HEK293 (cell line): ENCODE data around the gene NRN1L.

Source experiments
- CTCF ChIA-PET: fragments of 350-600 bp; formaldehyde crosslinking; extraction: SDS; loops from one replicate; lab custom pipeline; 2021; ENCODE audit warnings: antibody characterized with exemption; lab: Yijun Ruan, JAX
- POLR2A ChIA-PET: fragments of 300-600 bp; formaldehyde crosslinking; extraction: SDS; loops from one replicate; lab custom pipeline; 2020; ENCODE audit warnings: antibody characterized with exemption, inconsistent platforms; lab: Yijun Ruan, JAX
- H3K27ac ChIP-seq: fragments of 200-500 bp; sonication (Bioruptor generic); 2 replicates; pipeline ENCODE4 v1.5.1; 2014; ENCODE audit warnings: low read depth, low read length, control low read depth, inconsistent platforms; ENCODE audit errors: extremely low read depth
- H3K36me3 ChIP-seq, 2 experiments: fragments of 200-500 bp in 1 of 2; sonication (Bioruptor generic) in 1 of 2; 1 replicate in 1 of 2; 2 replicates in 1 of 2; pipeline ENCODE4 v1.5.1; 2014 to 2017; ENCODE audit warnings: inconsistent platforms in 2 of 2, low read length in 2 of 2; ENCODE audit not compliant: control insufficient read depth in 2 of 2, insufficient read depth in 1 of 2
- H3K4me1 ChIP-seq: fragments of 200-500 bp; sonication (Bioruptor generic); 2 replicates; pipeline ENCODE4 v1.5.1; 2014; ENCODE audit warnings: mild to moderate bottlenecking, low read length, inconsistent platforms; ENCODE audit not compliant: control insufficient read depth, insufficient read depth
- H3K4me3 ChIP-seq: 2 replicates; pipeline ENCODE4 v1.5.1; 2011; ENCODE audit warnings: low read depth, mild to moderate bottlenecking, control low read depth, low read length, moderate library complexity
- H3K9me3 ChIP-seq: fragments of 200-500 bp; sonication (Bioruptor generic); 2 replicates; pipeline ENCODE4 v1.5.1; 2014; ENCODE audit warnings: low read depth, low read length, inconsistent platforms; ENCODE audit not compliant: control insufficient read depth, insufficient read depth
- KLF7 ChIP-seq: fragments of 450-650 bp; formaldehyde crosslinking; IDR thresholded peaks from 2 replicates; pipeline ENCODE4 v1.5.1; 2016; ENCODE audit warnings: missing biosample characterization, missing genetic modification characterization, borderline replicate concordance
- SCRT2 ChIP-seq: fragments of 450-650 bp; formaldehyde crosslinking; IDR thresholded peaks from 2 replicates; pipeline ENCODE4 v1.5.1; 2016; ENCODE audit warnings: missing biosample characterization, missing genetic modification characterization
- ZBTB21 ChIP-seq: fragments of 450-650 bp; formaldehyde crosslinking; IDR thresholded peaks from 2 replicates; pipeline ENCODE4 v1.5.1; 2017; ENCODE audit warnings: missing biosample characterization, missing genetic modification characterization
- ZIC2 ChIP-seq: fragments of 450-650 bp; formaldehyde crosslinking; IDR thresholded peaks from 2 replicates; pipeline ENCODE4 v1.5.1; 2016; ENCODE audit warnings: missing biosample characterization, missing genetic modification characterization
- ZNF112 ChIP-seq: fragments of 450-650 bp; formaldehyde crosslinking; IDR thresholded peaks from 2 replicates; pipeline ENCODE4 v1.5.0; 2017; ENCODE audit warnings: missing biosample characterization, missing genetic modification characterization
- ZNF114 ChIP-seq: fragments of 450-650 bp; formaldehyde crosslinking; IDR thresholded peaks from 2 replicates; pipeline ENCODE4 v1.5.0; 2017; ENCODE audit warnings: missing biosample characterization, missing genetic modification characterization
- ZNF184 ChIP-seq: fragments of 450-650 bp; IDR thresholded peaks from 2 replicates; pipeline ENCODE4 v1.5.1; 2018; ENCODE audit warnings: missing biosample characterization, mild to moderate bottlenecking, missing genetic modification characterization
- ZNF280C ChIP-seq: fragments of 450-650 bp; formaldehyde crosslinking; IDR thresholded peaks from 2 replicates; pipeline ENCODE4 v1.5.1; 2016; ENCODE audit warnings: missing biosample characterization, missing genetic modification characterization
- ZNF292 ChIP-seq: fragments of 450-650 bp; formaldehyde crosslinking; IDR thresholded peaks from 2 replicates; pipeline ENCODE4 v1.5.1; 2016; ENCODE audit warnings: low read depth, missing biosample characterization, missing genetic modification characterization, borderline replicate concordance
- ZNF302 ChIP-seq: fragments of 450-650 bp; formaldehyde crosslinking; IDR thresholded peaks from 2 replicates; pipeline ENCODE4 v1.5.1; 2016; ENCODE audit warnings: missing biosample characterization, missing genetic modification characterization, low read depth
- ZNF394 ChIP-seq: fragments of 450-650 bp; formaldehyde crosslinking; IDR thresholded peaks from 2 replicates; pipeline ENCODE4 v1.5.1; 2016; ENCODE audit warnings: missing biosample characterization, missing genetic modification characterization, mild to moderate bottlenecking, moderate library complexity, borderline replicate concordance
- ZNF398 ChIP-seq: fragments of 450-650 bp; formaldehyde crosslinking; IDR thresholded peaks from 2 replicates; pipeline ENCODE4 v1.5.1; 2017; ENCODE audit warnings: missing biosample characterization, missing genetic modification characterization
- ZNF433 ChIP-seq: fragments of 450-650 bp; formaldehyde crosslinking; IDR thresholded peaks from 2 replicates; pipeline ENCODE4 v1.5.1; 2016; ENCODE audit warnings: missing biosample characterization, missing genetic modification characterization, low read depth
- ZNF521 ChIP-seq: fragments of 450-650 bp; formaldehyde crosslinking; IDR thresholded peaks from 2 replicates; pipeline ENCODE4 v1.5.1; 2017; ENCODE audit warnings: missing biosample characterization, mild to moderate bottlenecking, missing genetic modification characterization
- ZNF600 ChIP-seq: fragments of 450-650 bp; formaldehyde crosslinking; IDR thresholded peaks from 2 replicates; pipeline ENCODE4 v1.5.1; 2016; ENCODE audit warnings: missing biosample characterization, missing genetic modification characterization
- ZNF747 ChIP-seq: fragments of 450-650 bp; formaldehyde crosslinking; IDR thresholded peaks from 2 replicates; pipeline ENCODE4 v1.5.1; 2016; ENCODE audit warnings: missing biosample characterization, missing genetic modification characterization
- TF ChIP-seq, protein P1 (sequence below): fragments of 450-650 bp; formaldehyde crosslinking; IDR thresholded peaks from 2 replicates; pipeline ENCODE4 v1.5.1; 2016; ENCODE audit warnings: missing biosample characterization, missing genetic modification characterization

Gene NRN1L

DNA sequence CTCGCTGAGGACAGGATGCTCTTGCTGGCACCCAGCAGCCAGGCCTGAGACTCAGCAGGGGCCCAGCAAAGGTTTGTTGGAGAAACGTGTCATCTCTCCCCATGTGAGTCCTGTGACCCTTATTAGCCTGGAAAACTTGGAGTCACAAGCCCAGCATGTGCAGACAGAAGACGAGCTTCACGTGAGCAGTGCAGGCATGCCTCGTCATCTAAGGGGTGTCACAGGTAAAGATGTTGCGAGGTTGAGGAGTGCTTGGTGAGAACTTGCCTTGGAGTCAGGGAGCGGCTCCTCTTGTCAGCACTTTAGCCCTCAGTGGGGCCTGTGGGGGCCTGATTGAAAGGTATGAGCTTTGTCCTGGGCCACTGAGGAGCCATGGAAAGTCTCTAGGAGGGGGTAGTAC is 49.1 kb downstream of the NRN1L start:
- no peak overlapping the region for H3K4me3 ChIP-seq
- H3K9me3 ChIP-seq: no peaks in the 10 kb centered on the region
- POLR2A ChIA-PET: interaction anchor here (2.5 kb wide), 1 partner anchor 50 kb away, joined by 16 read pairs; the partner anchor contains the start of gene NRN1L
- H3K4me1 ChIP-seq: no peaks in the 10 kb centered on the region
- H3K36me3 ChIP-seq: peaks cover 0 to 30% of the 10 kb centered on the region in 2 experiments; a peak in 2 of 3 replicates
- no peak overlapping the region for H3K27ac ChIP-seq
- CTCF ChIA-PET: interaction anchor here (0.6 to 2.6 kb wide), 7 partner anchors 8 to 469 kb away, joined by 3 to 11 read pairs (median 6); no protein-coding TSS in a partner anchor
- TF ChIP-seq ZIC2 (tag by site-specific recombination): 0 out of 2 replicates have a peak, but pooled peaks have one; percentile 23
- no peak for TF ChIP-seq ZNF112

- CTCF ChIA-PET: interaction anchor here (0.6 to 2.6 kb wide), 7 partner anchors 9 to 265 kb away, joined by 3 to 17 read pairs (median 5); partner anchors contain the start of gene NRN1L
- Histone ChIP-seq H3K9me3 (no peaks in the 10 kb centered on the region), H3K4me1 (no peaks in the 10 kb centered on the region), H3K4me3 (no peak overlapping the region), H3K27ac (no peak overlapping the region), H3K36me3 (peaks cover 0 to 23% of the 10 kb centered on the region in 2 experiments; a peak in 2 of 3 replicates)
- TF ChIP-seq KLF7 (no peak), ZBTB21 (tag by site-specific recombination) (no peak), ZNF302 (tag by site-specific recombination) (no peak)
- POLR2A ChIA-PET: interaction anchor here (0.8 to 2.5 kb wide), 8 partner anchors 9 to 270 kb away, joined by 3 to 16 read pairs (median 8); partner anchors contain the start of genes LCAT, NRN1L, RANBP10 and TSNAXIP1
Observed at GRCh38 chr16:67934306-67935100, 49.8 kb downstream of the NRN1L start.

DNA sequence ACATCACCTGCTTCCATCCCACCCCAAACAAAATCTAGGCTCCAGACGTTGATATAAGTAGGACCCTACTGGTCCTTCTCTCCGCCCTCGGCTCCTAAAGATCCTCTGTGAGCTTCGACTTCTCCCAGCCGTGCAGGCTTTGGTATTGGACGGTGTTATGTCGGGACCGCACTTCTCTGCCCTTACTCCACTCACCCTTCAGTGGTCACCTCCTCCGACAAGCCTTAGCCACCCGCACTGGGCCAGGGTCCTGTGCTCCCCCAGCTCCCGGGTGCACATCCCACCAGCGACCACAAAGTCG is 50.4 kb downstream of the NRN1L start:
- ChIA-PET CTCF (interaction anchor here (0.6 to 2.6 kb wide), 7 partner anchors 8 to 454 kb away, joined by 3 to 17 read pairs (median 3); partner anchors contain the start of gene NRN1L), POLR2A (interaction anchor here (0.6 to 2.5 kb wide), 24 partner anchors 9 to 414 kb away, joined by 3 to 16 read pairs (median 5); partner anchors contain the start of genes ACD, CTCF, DDX28 and DUS2)
- no peaks in the 10 kb centered on the region for H3K9me3 ChIP-seq
- peaks cover 0 to 23% of the 10 kb centered on the region in 2 experiments; a peak in 2 of 3 replicates for H3K36me3 ChIP-seq
- H3K4me3 ChIP-seq: peak overlapping the region; percentile 46
- no peak for TF ChIP-seq ZNF433 (tag by site-specific recombination)
- TF ChIP-seq ZNF114 (tag by site-specific recombination): no peak
- peak; percentile 79 for TF ChIP-seq ZNF600 (tag by site-specific recombination)
- TF ChIP-seq ZNF394: no peak
- no peaks in the 10 kb centered on the region for H3K4me1 ChIP-seq
- no peak overlapping the region; the same call in 1 of the 2 replicates for H3K27ac ChIP-seq

GRCh38 chr16:67935402-67936123 is 50.9 kb downstream of the NRN1L start:
- H3K9me3 ChIP-seq: no peaks in the 10 kb centered on the region
- CTCF ChIA-PET: interaction anchor here (0.6 to 2.6 kb wide), 15 partner anchors 9 to 454 kb away, joined by 3 to 17 read pairs (median 4); partner anchors contain the start of gene NRN1L
- H3K36me3 ChIP-seq: peaks cover 0 to 22% of the 10 kb centered on the region in 2 experiments; a peak in 2 of 3 replicates
- no peaks in the 10 kb centered on the region for H3K4me1 ChIP-seq
- POLR2A ChIA-PET: interaction anchor here (0.6 to 2.5 kb wide), 31 partner anchors 9 to 414 kb away, joined by 3 to 16 read pairs (median 4); partner anchors contain the start of genes ACD, CTCF, DDX28 and DUS2
- H3K4me3 ChIP-seq: peak overlapping the region; percentile 92
- H3K27ac ChIP-seq: peak overlapping the region; percentile 69
- no peak for TF ChIP-seq ZNF747
- no peak for TF ChIP-seq ZNF292 (tag by site-specific recombination)
- TF ChIP-seq ZNF521 (tag by site-specific recombination): no peak
- no peak for TF ChIP-seq ZNF302 (tag by site-specific recombination)
- TF ChIP-seq ZNF184 (tag by site-specific recombination): no peak
- peak; percentile 86 for TF ChIP-seq SCRT2 (tag by site-specific recombination)
- TF ChIP-seq, protein P1, sequence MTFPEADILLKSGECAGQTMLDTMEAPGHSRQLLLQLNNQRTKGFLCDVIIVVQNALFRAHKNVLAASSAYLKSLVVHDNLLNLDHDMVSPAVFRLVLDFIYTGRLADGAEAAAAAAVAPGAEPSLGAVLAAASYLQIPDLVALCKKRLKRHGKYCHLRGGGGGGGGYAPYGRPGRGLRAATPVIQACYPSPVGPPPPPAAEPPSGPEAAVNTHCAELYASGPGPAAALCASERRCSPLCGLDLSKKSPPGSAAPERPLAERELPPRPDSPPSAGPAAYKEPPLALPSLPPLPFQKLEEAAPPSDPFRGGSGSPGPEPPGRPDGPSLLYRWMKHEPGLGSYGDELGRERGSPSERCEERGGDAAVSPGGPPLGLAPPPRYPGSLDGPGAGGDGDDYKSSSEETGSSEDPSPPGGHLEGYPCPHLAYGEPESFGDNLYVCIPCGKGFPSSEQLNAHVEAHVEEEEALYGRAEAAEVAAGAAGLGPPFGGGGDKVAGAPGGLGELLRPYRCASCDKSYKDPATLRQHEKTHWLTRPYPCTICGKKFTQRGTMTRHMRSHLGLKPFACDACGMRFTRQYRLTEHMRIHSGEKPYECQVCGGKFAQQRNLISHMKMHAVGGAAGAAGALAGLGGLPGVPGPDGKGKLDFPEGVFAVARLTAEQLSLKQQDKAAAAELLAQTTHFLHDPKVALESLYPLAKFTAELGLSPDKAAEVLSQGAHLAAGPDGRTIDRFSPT (tag by site-specific recombination): peak; percentile 88
- TF ChIP-seq ZNF394: peak; percentile 73; the same call in 1 of the 2 replicates
- no peak for TF ChIP-seq ZNF398 (tag by site-specific recombination)
- no peak for TF ChIP-seq ZNF280C (tag by site-specific recombination)
